Measurements from ENCODE around the gene VSIG10L2. TPM values are rescaled to one million over a fixed set of nuclear protein-coding genes. Genes with fewer than 3 reads are reported as not detected.

The VSIG10L2 gene
- not detected in 2 replicates for total RNA-seq

DNA sequence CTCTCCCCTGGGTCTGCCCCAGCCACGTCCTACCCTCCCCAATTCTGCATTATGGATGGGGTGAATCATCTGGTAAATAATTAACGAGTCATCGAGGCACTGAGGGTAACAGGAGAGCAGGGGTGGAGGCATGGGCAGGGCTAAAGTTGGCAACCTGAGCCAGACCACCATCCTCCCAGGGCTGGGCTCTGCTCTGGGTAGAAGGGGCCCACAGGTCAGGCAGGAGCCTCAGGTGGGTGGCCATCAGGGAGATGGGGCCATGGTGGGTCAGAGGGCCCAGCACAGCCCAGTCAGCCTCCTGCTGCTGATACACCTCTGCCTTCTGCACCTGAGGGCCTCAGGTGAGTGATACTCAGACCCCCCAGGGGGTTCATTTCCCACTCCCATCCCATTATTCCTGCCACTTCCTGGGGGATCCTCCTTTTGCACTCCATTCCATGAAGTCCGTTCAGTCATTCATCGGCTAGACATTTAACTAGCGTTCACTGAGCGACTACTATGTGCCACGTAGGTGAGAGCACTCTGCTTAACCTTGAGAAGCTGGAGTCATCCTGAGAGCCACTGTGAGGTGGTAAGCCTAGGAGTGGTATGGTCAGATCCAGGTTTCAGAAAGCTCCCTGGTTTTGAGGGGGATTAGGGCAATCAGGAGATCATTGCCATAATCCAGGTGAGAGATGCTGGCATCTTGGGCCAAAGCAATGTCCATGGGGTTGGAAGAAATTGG, at the start of gene VSIG10L2:
TSS of gene VSIG10L2 (plus strand) at position 248 of the 724 bp plus-strand sequence. CDS start at position 260, 12 bp downstream.

GRCh38 chr11:125902927-125903710, 42.7 kb upstream of the VSIG10L2 start, which contains the start of gene PUS3:
PUS3 (minus strand) TSS chr11:125903206; CDS start chr11:125896284, 6,922 bp downstream.

GRCh38 chr11:125903711-125904659, 41.9 kb upstream of the VSIG10L2 start, which contains the start of gene DDX25:
DDX25 (plus strand) TSS chr11:125904508; CDS start chr11:125904518, 10 bp downstream.

Other genes with a start within 250 kb of the VSIG10L2 start
- not detected in 2 replicates for gene PATE1, start 199.8 kb upstream of the VSIG10L2 start, total RNA-seq
- not detected in 2 replicates for gene PATE2, start 167.2 kb upstream of the VSIG10L2 start, total RNA-seq
- not detected in 2 replicates for gene PATE3, start 157.9 kb upstream of the VSIG10L2 start, total RNA-seq
- gene PATE4, start 112.7 kb upstream of the VSIG10L2 start, total RNA-seq: not detected in 2 replicates
- gene HYLS1, start 58.4 kb upstream of the VSIG10L2 start, total RNA-seq: 3.9 and 7.2 TPM in 2 replicates
- 10.4 and 11.8 TPM in 2 replicates for gene PUS3, start 42.8 kb upstream of the VSIG10L2 start, total RNA-seq
- not detected in 2 replicates for gene DDX25, start 41.5 kb upstream of the VSIG10L2 start, total RNA-seq
- gene CDON, start 116.8 kb downstream of the VSIG10L2 start, total RNA-seq: 1.6 and 3.8 TPM in 2 replicates

All from airway epithelial cell (primary cell).